NOMO-1 treated with DMSO at 0.1 percent for 48 hours (cell line): ENCODE measurements around the gene DPPA2.
A peak's percentile ranks its signal among the peaks of the same experiment; 100 is the strongest.

ENCODE experiments used
- DNase-seq: peaks from one replicate; lab custom pipeline; 2025; ENCODE audit not compliant: unreplicated experiment; lab: John Stamatoyannopoulos, UW

DPPA2 gene

GRCh38 chr3:109325657-109326056 lies 9.3 kb upstream of the DPPA2 start:
- DNase-seq: no peak

DNA sequence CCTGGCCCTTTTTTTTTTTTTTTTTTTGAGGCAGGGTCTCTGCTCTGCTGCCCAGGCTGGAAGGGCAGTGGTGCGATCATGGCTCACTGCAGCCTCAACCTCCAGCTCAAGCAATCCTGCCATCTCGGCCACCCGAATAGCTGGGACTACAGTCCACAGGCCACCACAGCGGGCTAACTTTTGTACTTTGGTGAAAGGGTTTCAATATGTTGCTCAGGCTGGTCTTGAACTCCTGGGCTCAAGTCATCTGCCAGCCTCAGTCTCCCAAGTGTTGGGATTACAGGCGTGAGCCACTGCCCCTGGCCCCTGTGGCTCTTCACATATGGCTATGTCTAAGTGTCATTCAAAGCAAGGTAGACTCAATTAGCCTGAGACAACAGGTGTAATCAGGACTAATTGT lies 8.8 kb upstream of the DPPA2 start:
- no peak for DNase-seq

GRCh38 chr3:109313061-109313460 lies 3.3 kb downstream of the DPPA2 start:
- DNase-seq: no peak

DNA sequence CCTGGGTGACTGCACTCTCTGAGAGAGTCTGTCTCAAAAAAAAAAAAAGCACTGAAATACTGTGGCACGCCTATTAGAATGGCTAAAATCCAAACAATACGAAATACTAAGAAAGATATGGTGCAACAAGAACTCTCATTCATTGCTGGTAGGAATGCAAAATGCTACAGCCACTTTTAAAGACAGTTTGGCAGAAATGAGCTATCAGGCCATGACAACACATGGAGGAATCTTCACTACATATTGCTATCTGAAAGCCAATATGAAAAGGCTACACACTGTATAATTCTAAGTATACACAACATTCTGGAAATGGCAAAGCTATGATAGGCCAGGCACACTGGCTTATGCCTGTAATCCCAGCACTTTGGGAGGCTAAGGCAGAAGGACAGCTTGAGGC lies 18.8 kb downstream of the DPPA2 start:
- no peak for DNase-seq

DNA sequence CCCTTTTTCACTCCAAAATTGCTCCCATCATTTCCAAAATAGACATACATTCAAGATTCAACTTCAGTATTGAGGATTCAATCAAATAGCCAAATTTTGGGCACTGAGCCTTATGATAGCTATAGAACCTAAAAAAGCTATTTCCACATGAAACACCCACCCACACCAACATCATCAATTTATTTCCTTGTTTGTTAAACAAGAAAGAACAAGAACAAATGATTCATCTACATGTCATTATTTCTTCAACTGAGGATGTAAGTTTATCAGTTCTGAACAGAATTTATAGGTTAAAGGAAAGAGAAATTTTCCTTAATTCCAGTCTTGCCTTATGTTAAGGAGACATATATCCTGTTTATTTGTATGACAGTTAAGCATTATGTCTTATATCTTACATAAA lies 32.2 kb downstream of the DPPA2 start:
- DNase-seq: no peak

DNA sequence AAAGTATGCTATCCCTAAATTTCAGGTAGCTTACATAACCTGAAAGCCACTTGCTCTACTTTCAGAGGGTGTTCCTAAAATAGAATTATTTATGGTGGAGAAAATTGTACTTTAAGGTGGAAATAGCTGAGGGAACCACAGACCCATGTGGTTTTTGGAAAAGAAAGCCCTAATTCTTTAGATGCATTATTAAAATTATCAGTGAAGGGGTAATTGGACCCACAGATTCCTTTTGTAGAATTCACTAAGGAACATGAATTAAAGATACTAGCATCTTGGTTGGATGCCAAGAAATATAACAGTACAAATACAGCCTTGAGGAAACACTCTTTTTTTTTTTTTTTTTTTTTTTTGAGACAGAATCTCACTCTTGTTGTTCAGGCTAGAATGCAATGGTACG lies 37.8 kb downstream of the DPPA2 start:
- no peak for DNase-seq

- DNase-seq: no peak
Measured at GRCh38 chr3:109278141-109278540, 38.2 kb downstream of the DPPA2 start.

GRCh38 chr3:109275702-109276293 lies 40.5 kb downstream of the DPPA2 start:
- DNase-seq: no peak

DNA sequence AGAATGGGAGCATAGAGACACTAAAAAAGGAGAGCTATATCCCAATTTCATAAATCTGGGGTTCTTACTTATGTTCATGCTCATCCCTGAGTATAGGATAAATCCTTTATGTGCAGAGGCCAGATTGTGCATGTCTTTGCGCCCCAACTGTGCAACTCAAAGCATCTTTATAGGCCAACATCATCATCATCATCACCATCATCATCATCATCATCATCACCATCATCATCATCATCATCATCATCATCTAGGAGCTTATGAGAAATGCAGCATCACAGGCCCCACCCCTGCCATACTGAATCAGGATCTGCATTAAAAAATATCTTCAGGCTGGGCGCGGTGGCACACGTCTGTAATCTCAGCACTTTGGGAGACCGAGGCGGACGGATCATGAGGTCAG lies 45.5 kb downstream of the DPPA2 start:
- DNase-seq: no peak

DNA sequence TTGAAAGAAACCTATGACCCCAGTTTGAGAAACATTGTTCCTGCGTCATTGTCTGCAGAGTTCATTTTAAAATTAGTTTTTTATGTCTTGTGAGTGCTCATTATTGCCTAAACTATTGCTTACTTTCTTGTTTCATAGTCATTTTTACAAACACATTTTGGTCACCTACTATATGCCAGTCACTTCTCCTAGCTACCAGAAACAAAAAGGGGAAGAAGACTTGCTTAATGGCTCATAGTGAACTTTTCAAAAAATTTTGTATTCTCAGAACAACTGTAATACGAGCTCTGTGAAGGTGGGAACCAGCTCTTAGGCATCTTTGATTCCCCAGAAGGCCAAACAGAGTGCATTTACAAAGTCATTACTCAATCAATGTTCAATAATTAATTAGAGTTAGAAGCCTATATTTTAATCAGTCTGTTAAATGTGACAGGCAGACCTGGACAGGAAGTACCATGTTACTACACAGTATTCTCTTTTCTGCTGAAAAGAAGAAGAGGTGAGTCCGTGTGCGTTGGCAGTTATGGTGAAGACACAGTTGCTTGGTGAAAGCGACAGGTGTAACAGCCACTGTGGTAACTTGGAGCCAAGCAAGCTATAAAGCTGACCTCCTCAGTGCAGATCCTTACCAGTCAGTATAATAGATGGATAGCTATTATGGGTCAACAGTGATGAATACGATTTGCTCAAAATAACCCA lies 46.6 kb downstream of the DPPA2 start:
- DNase-seq: peak; percentile 82

GRCh38 chr3:109268181-109268580 lies 48.1 kb downstream of the DPPA2 start:
- no peak for DNase-seq

- no peak for DNase-seq
Measured at GRCh38 chr3:109265295-109265694, 51.0 kb downstream of the DPPA2 start.

- DNase-seq: peak; percentile 75
Measured at GRCh38 chr3:109257269-109257668, 59.0 kb downstream of the DPPA2 start.

GRCh38 chr3:109254770-109255169 lies 61.5 kb downstream of the DPPA2 start:
- no peak for DNase-seq

GRCh38 chr3:109252641-109253040 lies 63.7 kb downstream of the DPPA2 start:
- DNase-seq: no peak
